GM12892 (cell line): ENCODE results near the gene SCGB1A1.

ENCODE experiments used
- POLR2A ChIP-seq: IDR thresholded peaks from 2 replicates; pipeline ENCODE4 v1.6.1; 2011; ENCODE audit warnings: low read depth, low read length, control low read depth
- POLR2AphosphoS5 ChIP-seq: IDR thresholded peaks from 2 replicates; pipeline ENCODE4 v1.6.1; 2011; ENCODE audit warnings: low read depth, low read length, control low read depth
- TAF1 ChIP-seq: IDR thresholded peaks from 2 replicates; pipeline ENCODE4 v1.6.1; 2011; ENCODE audit warnings: low read depth, mild to moderate bottlenecking, control low read depth, low read length, borderline replicate concordance

DNA sequence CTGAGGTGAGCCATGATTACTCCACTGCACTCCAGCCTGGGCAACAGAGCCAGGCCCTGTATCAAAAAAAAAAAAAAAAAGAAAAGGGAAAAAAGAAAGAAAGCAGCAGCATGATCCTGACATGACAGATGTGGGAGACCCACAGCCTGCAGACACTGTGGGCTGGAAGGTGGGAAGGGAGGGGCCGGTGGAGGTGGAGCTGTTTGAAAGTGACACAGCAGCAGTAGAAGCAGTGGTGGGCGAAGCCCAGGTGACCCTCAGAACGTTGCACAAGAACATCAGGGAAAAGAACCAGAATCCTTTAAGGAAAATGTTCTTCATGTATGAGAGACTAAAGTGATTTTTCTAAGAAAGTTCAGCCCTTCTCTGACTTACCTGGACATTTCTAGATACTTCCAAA is 26.3 kb upstream of the SCGB1A1 start:
- TF ChIP-seq POLR2A = no peak
- no peak for TF ChIP-seq POLR2AphosphoS5
- TF ChIP-seq TAF1 = no peak
